HT-29 (cell line): ENCODE measurements around the gene TMED10. TPM values are rescaled to one million over a fixed set of nuclear protein-coding genes. Genes with fewer than 3 reads are reported as not detected.
"Not testable (repeated sequence)": the region's sequence is repeated elsewhere in the genome, so short reads cannot be mapped to it uniquely, and the experiment has no call there.

Experiments
- DNase-seq: peaks from one replicate; pipeline ENCODE4 v3.0.0-alpha.2; 2015; ENCODE audit warnings: low spot score
- total RNA-seq: library from RNA; depleted of rRNA; stranded (reverse); fragments of >200 nt; shearing (Covaris generic); gene quantifications from 2 replicates; pipeline ENCODE4 v1.2.3, GENCODE V29; 2014

The TMED10 gene
- total RNA-seq, 1 experiment from 2014 or later: 136 TPM

DNA sequence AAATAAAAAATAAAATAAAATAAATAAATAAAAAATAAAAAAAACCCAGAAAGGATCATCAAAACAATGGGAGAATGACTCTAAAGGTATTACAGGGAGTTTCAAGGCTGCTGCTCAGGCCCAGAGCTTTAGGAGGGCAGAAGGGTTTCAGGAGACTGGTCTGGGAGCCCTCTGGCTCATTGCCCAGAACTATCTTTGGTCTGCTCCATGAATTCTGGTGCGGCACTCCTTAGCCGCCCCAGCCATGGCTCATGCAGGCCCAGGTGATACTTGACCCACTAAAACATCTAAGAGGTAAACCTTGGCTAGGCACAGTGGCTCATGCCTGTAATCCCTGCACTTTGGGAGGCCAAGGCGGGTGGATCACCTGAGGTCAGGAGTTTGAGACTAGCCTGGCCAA is 14.7 kb upstream of the TMED10 start:
- DNase-seq: no peak

DNA sequence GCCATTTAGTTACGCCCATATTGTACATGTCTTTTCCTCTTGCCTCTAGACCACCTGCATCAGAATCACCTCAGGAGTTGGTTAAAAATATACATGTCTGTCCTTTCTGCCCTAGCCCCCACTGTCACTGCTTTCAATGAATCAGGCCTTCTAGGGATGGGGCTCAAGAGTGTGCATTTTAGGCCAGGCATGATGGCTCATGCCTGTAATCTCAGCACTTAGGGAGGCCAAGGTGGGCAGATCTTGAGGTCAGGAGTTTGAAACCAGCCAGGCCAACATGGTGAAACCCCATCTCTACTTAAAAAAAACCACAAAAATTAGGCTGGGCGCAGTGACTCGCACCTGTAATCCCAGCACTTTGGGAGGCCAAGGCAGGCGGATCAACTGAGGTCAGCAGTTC is 13.6 kb upstream of the TMED10 start:
- DNase-seq: no peak

DNA sequence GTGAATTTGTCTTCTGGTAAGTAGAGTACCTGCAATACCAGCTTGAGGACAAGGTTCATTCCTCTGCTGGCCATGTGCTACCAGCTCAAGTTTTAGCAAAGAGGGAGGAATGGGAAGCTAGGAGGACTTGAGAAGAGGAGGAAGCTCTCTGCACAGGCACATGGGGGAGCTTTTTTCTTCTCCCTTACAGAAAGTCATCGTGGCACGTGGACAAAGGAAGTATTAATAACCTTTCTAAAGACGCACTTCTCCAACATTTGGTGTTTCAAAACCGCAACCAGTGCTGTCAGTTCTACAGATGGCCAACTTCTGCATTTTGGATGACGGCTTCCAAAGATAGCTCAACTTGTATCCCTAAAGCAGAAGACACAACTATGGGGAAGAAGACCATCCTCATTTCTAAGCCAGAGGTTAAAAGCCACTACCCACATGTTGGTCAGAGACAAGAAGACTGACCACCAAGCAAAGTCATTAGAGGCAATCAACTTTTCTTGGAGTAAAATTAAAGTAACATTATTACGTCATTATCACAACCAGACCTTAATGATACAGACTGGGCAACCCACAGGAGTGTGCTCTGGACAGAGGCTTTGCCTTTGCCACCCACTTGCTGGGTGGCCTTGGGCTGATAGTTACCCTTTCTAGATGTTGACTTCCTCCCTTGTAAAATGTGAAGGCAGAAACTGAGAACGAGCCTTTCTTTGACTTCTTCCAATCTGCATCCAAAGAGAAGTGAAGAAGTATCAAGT is 12.3 kb upstream of the TMED10 start:
- no peak for DNase-seq

DNA sequence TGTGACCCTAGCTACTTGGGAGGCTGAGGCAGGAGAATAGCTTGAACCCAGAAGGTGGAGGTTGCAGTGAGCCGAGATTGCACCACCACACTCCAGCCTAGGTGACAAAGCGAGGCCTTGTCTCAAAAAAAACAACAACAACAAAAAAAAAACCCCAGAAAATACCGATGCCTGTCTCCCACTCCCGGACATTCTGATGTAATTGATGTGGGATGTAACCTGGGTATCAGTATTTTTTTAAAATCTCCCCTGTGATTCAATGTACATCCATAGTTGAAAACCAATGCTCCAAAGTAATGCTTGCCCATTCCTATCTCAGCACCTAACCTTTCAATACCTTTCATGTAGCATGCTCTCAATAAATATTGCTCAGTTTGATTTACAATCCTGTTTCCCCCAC is 11.7 kb upstream of the TMED10 start:
- DNase-seq: no peak

DNA sequence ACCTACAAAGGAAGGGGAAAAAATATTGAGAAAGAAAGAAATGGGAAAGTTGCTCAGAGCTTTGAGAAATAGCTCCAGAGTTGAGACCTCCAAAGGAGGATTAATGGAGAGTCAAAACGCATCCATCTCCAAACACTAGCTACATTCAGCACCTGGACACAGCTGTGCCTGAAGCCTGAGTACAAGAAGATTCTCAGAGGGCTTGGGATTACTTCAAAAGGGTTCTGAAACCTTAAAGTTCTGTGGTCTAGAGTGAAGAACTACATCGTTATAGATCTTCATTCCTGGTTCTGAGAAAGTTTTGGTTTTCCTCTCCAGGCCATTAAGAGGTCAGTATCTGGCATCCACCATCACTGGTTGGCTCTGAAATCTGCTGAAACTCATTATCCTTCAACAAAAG is 10.5 kb upstream of the TMED10 start:
- no peak for DNase-seq

DNA sequence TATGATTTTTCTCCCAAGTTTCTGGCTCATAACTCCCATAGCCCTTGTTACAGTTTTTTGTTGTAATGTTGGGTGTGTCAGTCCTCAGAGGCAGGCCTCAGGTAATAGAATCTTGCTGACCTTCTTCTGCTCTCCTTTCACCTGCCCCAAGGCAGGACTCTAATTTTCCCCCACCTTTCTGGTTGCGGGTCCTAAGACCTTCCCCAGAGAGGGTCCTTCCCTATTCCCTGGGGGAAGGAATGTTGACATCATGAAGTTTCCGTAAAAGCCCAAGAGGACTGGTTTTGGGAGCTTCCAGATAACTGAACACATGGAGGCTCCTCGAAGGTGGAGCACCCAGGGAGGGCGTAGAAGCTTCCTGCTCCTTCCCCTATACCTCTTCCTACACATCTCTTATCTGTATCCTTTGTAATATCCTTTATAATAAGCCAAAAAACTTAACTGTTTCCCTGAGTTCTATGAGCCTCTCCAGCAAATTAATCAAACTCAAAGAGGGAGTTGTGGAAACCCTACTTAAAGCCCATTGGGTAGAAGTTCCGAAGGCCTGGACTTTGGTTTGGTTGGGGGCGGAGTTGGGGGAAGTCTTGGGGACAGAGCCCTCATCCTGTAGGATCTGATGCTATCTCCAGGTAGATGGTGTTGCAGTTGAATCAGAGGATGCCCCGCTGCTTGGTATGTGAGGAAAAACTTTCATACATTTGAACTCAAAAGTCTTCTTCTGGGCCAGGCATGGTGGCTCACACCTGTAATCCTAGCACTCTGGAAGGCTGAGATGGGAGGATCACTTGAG is 9.0 kb upstream of the TMED10 start:
- DNase-seq: no peak

DNA sequence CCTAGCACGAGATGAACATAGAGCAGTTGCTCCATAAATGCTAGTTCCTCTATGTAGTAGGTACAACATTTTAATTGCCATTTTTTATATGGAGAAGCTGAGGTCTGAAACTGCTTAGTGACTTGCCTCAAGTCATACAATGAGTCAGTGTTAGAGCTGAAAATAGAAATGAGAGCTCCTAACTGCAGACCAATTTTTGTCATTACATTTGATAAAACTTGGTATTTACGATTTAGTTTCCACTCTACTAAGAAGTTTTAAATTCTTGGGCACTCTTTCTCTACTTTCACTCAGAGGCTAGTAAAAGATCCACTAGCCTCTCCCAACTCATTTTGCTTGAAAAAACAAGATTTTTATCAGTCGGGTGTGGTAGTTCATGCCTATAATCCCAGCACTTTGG is 8.1 kb upstream of the TMED10 start:
- DNase-seq: no peak

DNA sequence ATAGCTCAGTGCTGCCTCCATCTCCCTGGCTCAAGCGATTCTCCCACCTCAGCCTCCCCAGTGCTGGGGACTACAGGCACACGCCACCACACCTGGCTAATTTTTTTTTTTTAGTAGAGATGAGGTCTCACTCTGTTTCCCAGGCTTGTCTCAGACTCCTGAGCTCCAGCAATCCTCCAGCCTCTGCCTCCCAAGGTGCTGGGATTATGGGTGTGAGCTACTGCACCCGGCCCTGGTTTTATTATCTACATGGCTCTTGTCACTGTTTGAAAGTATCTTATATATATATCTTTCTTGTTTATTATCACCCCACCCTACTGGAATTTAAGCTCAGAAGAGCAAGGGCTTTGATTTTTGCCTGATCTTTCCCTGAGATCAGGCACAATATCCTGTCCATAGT is 7.6 kb upstream of the TMED10 start:
- DNase-seq: no peak

DNA sequence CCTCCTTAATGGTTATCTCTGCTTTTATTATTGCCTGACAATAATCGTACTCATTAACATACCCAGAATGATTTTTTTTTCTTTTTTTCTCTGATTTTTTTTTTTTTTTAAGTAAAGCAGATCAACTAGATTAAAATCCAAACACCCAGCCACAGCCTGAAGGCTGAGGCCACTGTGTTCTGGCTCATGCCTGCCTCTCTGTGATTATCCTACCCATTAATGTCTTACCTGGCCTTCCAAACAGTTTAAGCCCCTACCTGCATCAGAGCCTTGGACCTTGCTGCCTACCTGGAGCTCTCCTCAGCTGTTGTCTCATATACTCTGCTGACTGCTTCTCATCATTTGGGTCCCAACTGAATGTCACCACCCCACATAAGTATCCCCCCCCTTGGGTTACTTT is 6.8 kb upstream of the TMED10 start:
- no peak for DNase-seq

DNA sequence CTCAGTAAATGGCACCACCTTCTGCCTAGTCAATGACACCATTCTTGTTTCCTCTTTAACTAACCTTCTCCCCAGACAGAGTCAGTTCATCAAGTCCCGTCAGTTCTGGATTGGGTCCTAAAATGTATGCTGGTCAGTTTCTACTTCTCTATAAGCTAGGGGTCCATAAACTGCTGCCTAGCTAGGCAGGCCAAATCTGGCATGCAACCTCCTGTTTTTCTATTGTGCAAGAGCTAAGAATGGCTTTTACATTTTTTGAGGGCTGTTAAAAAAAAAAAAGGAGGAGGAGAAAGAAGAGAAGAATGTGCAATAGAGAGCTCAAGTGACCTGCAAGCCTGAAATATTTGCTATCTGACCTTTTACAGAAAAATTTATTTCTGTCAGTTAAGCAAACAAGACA is 6.4 kb upstream of the TMED10 start:
- no peak for DNase-seq

DNA sequence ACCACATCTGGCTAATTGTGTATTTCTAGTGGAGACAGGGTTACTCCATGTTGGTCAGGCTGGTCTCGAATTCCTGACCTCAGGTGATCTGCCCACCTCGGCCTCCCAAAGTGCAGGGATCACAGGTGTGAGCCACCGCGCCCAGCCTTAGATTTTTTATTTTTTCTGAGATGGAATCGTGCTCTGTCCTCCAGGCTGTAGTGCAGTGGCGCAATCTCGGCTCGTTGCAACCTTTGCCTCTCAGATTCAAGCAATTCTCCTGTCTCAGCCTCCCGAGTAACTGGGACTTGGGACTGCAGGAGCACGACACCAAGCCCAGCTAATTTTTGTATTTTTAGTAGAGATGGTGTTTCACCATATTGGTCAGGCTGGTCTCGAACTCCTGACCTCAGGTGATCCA is 5.8 kb upstream of the TMED10 start:
- not testable (repeated sequence) for DNase-seq

DNA sequence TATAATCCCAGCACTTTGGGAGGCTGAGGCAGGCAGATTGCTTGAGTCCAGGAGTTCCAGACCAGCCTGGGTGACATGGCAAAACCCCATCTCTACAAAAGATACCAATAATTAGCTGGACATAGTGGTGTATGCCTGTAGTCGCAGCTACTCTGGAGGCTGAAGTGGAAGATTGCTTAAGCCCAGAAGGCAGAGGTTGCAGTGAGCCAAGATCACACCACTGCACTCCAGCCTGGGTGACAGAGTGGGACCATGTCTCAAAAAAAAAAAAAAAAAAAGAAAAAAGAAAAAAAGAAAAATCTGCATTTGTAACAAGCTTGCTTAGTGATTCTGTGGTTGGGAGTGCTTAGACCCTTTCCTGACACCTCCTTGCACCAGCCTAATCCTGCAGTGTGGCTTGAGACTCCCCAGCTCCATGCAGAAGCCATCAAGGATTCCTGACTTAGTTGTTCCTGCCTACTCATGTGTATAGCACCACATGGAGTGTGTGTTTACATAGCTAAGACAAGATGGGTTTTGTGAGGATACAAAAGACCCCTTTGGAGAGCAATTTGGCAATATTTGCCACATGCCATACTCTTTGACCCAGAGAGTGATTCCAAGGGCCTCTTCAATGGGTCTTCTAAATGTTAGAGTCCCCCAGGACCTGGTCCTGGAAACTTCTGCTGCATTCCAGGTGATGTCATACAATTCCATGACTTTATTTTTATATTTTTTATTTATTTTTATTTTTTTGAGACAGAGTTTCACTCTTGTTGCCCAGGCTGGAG is 5.1 kb upstream of the TMED10 start:
- no peak for DNase-seq

DNA sequence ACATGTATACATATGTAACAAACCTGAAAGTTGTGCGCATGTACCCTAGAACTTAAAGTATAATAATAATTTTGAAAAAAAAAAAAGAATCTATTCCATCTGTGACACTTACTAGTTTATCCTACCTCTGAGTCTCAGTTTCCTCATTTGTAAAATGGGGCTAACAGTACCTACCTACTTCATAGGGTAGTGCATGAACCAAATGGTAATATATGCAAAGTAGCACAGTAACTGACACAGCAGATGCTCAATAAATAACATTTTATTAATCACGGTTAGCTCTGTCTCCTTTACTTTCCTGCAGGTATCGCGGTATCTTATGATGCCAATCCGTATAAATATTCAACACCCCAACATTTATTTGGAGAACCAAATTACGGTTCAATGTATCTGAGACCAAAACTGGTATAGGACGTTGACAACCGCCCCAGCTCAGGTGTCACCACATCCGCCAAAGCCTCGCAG is 703 bp downstream of the TMED10 start:
- DNase-seq: no peak

DNA sequence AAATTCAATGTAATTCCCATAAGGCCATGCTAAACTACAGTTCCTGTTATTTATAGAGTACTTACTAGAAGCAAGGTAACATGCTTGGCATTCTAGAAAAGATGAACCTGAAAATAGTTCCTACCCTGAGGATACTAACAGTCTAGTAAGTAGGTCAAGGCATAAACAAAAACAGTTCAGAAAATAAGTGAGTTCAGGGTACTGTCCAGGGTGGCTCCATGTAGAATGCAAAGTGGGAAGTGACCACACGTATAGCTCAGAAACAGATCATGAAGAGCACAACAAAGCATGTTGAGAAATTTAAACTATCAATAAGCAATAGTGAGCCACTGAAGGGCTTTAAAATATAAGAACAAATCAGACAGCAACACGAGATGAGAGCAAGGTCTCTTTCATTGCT is 2.3 kb downstream of the TMED10 start:
- DNase-seq: no peak

DNA sequence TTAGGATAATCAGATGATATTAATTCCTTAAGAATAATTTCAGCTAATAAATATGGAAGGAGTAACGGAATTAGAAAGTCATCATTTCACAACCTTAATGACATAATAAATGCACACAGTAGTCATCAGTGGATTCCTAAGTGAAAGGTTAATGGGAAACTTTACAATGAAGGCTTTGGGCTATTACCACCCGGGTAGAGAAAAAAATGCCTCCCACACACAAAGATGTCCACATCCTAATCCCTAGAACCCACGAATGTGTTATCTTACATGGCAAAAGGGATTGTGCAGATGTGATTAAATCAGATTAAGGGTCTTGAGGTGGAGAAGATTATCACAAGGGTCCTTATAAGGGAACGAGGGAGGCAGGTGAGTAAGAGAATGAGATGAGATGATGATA is 5.6 kb downstream of the TMED10 start:
- no peak for DNase-seq

DNA sequence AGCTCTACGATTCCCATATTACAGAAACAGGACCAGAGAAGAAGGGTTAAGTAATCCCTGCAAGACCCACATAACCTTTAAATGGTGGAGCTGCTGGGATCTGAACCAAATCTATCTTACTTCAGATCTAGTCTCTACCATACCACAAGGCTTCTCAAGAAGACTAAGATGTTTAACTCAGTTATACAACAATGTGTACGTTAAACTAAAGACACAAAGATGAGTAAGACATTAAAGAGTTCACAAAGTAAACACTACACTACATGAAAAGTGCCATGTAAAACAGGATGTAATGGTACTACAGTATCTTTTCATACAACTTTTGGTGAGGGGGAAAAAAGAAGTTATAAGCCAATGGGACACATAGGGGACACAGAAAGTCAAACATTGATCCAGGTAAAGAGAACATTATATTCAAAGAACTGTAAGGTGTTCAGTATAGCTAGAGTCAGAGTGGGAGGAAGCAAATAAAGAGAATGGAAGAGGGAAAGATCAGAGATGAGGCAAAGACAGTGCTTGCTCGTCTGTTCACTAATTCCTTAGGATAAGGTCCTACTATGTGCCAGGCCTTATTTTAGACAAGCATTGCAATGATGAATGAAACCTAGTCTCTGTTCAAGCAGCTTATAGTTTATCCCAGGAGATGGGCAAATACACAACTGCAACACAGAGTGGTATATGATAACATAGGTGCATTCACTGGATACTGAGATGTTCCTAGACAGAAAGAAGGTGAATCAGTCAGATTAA is 7.7 kb downstream of the TMED10 start:
- no peak for DNase-seq

DNA sequence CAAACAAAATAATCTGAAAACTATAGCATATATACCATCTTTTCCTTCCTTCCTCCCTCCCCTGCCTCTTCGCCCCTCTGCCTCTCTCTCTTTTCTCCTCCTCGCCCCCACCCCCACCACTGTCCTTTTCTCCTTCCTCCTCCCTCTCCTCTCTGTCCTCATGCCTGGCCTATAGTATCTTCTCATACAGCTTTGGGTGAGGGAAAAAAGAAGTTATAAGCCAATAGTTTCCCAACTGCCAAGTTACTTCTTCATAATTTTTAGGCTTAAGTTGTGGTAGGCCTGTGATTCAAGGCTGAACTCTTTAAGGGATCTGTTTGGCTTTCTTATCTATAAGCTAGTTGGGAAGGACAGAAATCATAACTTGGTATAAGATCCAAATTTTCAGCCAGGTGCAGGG is 9.1 kb downstream of the TMED10 start:
- DNase-seq: no peak

DNA sequence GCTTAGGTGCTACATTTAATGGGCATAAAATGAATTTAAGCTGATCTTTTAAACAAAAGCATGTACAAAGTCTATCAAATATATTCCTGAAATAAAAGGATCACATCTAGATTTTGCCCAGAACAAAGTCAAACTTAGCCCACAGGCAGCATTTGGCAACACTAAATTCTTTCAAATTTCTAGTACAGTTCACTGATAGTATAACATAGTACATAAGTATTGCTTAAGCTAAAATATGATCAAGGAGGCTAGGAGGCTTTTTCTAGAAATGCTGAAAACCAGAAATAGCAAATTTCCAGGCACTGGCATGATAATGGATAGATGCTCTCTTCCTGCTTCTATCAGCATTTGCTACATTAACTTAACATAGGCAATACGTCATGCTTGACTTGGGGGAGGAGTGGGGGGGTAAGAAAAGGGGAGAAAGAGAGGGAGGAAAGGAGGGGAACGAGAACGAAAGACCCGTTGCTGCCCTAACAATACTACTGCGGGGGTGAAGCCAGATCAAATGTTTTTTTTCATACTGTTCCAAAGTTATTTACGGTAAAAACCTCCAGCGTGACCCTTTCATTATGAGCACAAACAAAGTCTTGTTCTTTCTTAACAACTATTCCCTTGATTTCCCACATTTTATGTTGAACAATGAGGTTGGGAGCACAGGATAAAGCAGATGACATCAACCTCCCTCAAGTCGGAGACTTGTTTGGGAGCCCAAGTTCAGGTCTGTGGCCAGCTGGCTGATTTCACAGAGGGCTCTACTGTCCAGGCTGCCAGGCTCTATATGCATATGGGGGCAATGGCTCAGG is 10.6 kb downstream of the TMED10 start:
- no peak for DNase-seq

DNA sequence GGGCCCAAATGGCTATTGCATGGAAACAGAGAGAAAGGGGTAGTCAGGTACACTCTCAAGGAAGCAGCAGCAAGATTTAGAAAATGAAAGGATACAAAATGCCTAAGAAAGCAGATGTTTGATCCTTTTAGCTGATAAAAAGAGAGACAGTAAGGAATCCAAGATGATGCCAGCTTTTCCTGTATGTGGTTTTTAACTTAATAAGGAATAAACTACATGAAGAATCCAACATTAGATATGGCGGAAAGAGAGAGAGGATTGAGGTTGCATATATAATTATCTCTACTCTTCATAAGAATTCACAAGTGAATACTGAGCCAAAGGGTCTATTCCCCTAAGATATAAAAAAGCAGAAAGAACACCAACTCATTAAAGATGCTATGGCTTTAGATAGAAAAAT is 11.6 kb downstream of the TMED10 start:
- DNase-seq: no peak

DNA sequence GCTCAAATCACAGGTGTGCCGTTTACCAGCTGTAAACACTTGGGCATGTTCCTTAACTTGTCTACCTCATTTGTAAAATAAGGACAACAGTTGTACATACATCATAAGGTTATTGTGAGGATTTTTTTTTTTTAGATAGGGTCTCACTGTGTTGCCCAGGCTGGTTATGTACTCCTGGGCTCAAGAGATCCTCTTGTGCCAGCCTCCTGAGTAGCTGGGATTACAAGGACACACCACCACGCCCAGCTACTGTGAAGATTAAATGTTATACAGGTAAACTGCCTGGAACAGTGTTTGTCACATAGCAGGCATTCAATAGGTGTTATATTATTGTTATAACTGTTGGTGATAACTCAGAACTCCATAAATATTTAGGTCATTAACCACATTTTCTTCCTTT is 12.7 kb downstream of the TMED10 start:
- DNase-seq: no peak

DNA sequence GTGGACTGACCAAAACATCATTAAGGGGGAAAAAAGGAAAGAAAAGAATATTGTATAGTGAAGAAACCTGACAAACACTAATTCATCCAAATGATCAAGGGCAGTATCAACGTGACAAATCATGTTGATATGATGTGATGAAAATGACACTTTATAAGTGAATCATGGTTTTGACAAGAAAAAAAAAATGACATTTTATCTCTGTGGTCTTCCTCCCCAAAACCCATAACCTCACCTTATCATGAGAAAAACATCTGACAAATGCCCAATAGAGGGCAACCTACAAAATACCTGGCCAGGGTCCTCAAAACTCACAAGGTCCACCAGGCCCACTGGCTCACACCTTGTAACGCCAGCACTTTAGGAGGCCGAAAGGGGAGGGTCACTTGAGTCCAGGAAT is 13.8 kb downstream of the TMED10 start:
- DNase-seq: no peak
